HS-27A (cell line): ENCODE results near the gene COG8.

Source experiments
- DNase-seq: peaks from one replicate; pipeline ENCODE4 v3.0.0-alpha.2; 2012; ENCODE audit warnings: low read depth, missing footprints

The COG8 gene

GRCh38 chr16:69346683-69347082 is 7.3 kb upstream of the COG8 start:
- DNase-seq: no peak

DNA sequence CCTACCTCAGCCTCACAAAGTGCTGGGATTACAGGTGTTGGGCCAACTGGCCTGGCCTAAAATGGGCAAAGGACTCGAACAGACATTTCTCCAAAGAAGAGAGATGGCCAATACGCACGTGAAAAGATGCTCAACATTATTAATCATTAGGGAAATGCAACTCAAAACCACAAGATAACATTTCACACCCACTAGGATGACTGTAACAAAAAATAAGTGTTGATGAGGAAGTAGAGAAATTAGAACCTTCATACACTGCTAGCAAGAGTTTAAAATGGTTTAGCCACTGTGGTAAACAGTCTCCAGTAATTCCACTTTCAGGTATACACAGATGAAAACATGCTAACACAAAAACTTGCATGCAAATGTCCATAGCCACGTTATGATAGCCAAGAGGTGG is 6.6 kb upstream of the COG8 start:
- DNase-seq: no peak

DNA sequence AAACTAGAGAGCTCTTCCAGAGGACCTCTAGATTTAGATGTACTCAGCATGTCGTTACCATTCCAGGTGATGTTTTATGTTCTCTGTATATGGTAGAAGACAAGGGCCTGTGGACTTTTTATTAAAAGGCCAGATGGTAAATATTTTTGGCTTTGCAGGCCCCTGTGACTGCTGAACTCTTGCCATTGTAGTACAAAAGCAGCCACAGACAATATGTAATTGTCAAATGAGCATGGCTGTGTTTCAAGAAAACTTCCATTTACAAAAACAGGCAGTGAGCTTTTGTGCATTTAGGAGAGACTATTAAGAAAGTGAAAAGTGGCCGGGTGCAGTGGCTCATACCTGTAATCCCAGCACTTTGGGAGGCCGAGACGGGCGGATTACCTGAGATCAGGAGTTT is 4.8 kb upstream of the COG8 start:
- DNase-seq: no peak

DNA sequence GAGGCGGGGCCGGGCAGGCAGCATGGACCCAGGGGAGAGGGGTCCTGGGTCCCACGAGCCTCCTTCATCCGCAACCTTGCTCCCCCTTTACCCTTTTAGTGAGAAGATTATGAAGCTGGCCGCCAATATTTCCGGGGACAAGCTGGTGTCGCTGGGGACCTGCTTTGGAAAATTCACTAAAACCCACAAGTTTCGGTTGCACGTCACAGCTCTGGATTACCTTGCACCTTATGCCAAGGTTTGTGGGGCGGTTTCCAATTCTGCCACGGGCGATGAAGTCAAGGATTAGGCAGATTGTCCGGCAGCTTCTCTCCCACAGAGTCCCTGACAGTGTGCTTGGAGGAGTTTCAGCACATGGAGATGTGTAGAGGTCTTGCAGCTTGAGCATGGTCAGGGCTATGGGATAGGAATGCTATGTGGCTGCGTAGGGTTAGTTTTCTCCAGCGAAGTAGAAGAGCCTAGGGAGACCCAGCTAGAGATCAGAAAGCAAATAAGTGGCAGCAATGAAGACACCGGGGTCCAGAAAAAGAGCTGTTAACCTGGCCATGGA is 806 bp upstream of the COG8 start:
- DNase-seq: no peak

- DNase-seq: no peak
These were observed 641 bp downstream of the COG8 start for GRCh38 chr16:69338557-69339288.

DNA sequence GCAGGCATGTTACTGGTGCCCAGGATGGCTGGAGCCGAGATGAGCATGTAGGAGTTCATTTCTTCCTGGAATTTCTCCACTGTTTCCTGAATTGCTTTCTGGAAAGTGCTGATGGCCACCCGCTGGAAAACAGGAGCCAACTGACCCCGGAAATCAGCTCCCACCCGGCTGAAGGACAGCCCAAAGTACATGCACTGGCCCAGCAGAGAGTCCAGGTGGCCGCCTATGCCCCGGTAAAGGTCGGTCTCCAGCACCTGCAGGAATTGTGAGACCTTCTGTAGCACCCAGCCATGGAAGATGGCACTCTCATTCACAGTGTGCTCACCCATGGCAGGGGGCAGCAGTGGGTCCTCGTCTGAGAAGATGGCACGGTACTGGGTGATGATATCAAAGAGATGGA is 4.7 kb downstream of the COG8 start:
- DNase-seq: no peak

GRCh38 chr16:69330286-69331109 is 8.9 kb downstream of the COG8 start, which contains the start of gene PDF:
Gene PDF (minus strand): TSS chr16:69330588. CDS start chr16:69330570, 18 bp downstream.
- peak; percentile 77 for DNase-seq

- no peak for DNase-seq
These were observed 9.7 kb downstream of the COG8 start for GRCh38 chr16:69329369-69330285.

- DNase-seq: no peak
These were observed 10.5 kb downstream of the COG8 start for GRCh38 chr16:69328854-69329316.

GRCh38 chr16:69327585-69328310 is 11.6 kb downstream of the COG8 start:
- no peak for DNase-seq

DNA sequence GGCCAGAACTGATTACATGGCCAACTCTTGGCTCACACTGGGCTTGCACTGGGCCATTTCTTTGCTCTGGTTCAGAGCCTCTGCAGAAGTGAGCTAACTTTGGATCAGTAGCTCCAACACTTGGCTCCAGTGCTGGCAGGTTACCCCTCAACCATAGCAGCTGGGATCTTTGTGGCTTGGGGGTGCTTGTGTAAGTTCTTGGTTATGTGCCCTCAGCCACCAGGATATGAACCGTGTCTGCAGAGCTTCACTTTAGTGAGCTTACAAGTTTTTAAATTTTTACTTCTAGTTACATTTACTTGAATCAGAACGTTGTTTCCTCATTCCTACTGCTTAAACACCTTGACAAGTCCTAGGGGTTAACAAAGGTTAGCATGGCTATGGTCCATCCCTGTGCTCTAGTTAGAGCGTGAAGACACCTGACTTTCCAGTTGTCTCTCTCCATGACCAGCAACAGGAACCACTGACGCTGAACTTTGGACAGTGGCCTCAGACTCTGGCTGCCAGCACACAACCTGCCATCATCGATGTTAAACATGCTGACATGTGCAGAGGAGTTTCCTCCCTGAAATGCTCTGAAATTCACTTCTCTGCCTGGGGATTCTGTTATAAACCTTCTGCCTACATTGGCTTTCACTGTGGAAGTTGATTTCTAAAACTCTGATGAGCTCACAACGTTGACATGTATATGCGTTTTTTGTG is 13.0 kb downstream of the COG8 start:
- no peak for DNase-seq

- no peak for DNase-seq
These were observed 13.6 kb downstream of the COG8 start for GRCh38 chr16:69325784-69326171.

GRCh38 chr16:69324585-69325253 is 14.6 kb downstream of the COG8 start:
- no peak for DNase-seq

DNA sequence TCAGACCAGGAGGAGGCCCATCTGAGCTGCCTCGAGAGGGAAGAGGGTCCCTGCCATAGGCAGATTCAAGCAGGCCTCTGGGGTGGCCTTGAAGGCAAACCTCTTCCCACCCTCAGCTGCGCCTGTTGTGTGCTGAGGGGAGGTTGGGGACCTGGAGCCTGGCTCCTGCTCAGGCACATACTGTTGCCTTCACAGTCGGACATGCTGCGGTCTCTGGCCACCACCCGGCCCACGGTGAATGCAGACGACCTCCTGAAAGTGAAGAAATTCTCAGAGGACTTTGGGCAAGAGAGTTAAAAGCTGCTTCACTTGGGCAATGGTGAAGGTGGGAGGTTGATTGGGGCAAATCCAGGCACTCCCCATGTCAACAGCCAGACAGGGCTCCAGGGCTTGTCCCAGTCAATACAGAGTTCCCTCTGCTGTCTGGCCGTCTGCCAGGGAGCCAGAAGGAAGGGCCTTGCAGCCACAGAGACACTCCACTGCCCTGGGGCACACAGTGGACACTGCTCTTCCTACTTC is 15.3 kb downstream of the COG8 start:
- no peak for DNase-seq

- DNase-seq: no peak
These were observed 15.9 kb downstream of the COG8 start for GRCh38 chr16:69323415-69323814.

GRCh38 chr16:69322343-69322742 is 17.0 kb downstream of the COG8 start:
- DNase-seq: no peak

- no peak for DNase-seq
These were observed 18.3 kb downstream of the COG8 start for GRCh38 chr16:69321080-69321479.

DNA sequence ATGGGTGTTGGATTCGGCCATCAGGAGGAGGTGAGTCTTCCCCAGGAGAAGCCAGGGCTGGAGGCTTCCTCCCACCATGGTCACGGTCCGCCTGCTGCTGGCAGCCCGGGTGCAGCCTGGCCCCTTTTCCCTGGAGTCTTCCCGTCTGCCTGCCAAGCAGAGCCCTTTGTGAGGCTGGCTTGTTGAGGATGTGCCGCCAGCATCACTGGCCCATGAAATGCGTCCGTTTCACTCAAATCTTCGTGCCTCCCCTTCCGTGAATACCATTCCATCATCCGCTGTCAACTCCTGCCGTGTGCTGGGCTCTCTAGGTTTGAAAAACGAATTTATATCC is 18.7 kb downstream of the COG8 start:
- DNase-seq: no peak

GRCh38 chr16:69319826-69320739 is 19.3 kb downstream of the COG8 start:
- no peak for DNase-seq
